Smooth muscle cell (in vitro differentiated cells): Measurements from ENCODE around the gene PAIP1. TPM values are rescaled to one million over a fixed set of nuclear protein-coding genes. Genes with fewer than 3 reads are reported as not detected.
"Not testable (repeated sequence)": the region's sequence is repeated elsewhere in the genome, so short reads cannot be mapped to it uniquely, and the experiment has no call there.

ENCODE experiments used
- DNase-seq: peaks from one replicate; lab custom pipeline; 2025; ENCODE audit not compliant: unreplicated experiment; lab: John Stamatoyannopoulos, UW
- H2AFZ ChIP-seq: fragments of 200-600 bp; sonication (generic); 2 replicates; pipeline ENCODE4 v1.6.0; 2016; ENCODE audit warnings: antibody characterized with exemption, low read depth, mild to moderate bottlenecking
- H3F3A ChIP-seq: fragments of 200-600 bp; sonication (generic); 2 replicates; pipeline ENCODE4 v1.6.0; 2017; ENCODE audit warnings: antibody characterized with exemption, low read depth
- H3K27ac ChIP-seq: fragments of 200-600 bp; sonication (generic); 2 replicates; pipeline ENCODE4 v1.5.1; 2016; ENCODE audit warnings: low read depth, mild to moderate bottlenecking
- H3K27me3 ChIP-seq: fragments of 200-600 bp; sonication (generic); 2 replicates; pipeline ENCODE4 v1.6.1; 2016; ENCODE audit warnings: low read depth, mild to moderate bottlenecking
- H3K36me3 ChIP-seq: fragments of 200-600 bp; sonication (generic); 2 replicates; pipeline ENCODE4 v1.5.1; 2016; ENCODE audit warnings: low read depth
- H3K4me1 ChIP-seq: fragments of 200-600 bp; sonication (generic); 2 replicates; pipeline ENCODE4 v1.5.1; 2016; ENCODE audit warnings: low read depth
- H3K4me2 ChIP-seq: fragments of 200-600 bp; sonication (generic); 2 replicates; pipeline ENCODE4 v1.6.0; 2016; ENCODE audit warnings: mild to moderate bottlenecking
- H3K4me3 ChIP-seq: fragments of 200-600 bp; sonication (generic); 2 replicates; pipeline ENCODE4 v1.5.1; 2016; ENCODE audit warnings: mild to moderate bottlenecking
- H3K79me2 ChIP-seq: fragments of 200-600 bp; sonication (generic); 2 replicates; pipeline ENCODE4 v1.6.0; 2016; ENCODE audit warnings: low read depth, mild to moderate bottlenecking
- H3K9ac ChIP-seq: fragments of 200-600 bp; sonication (generic); 2 replicates; pipeline ENCODE4 v1.6.0; 2016; ENCODE audit warnings: low read depth
- H3K9me3 ChIP-seq: fragments of 200-600 bp; sonication (generic); replicated peaks from 2 replicates; pipeline ENCODE4 v1.5.1; 2016; ENCODE audit warnings: low read depth
- H4K20me1 ChIP-seq: fragments of 200-600 bp; sonication (generic); 2 replicates; pipeline ENCODE4 v1.6.0; 2016; ENCODE audit warnings: low read depth
- WGBS: methylation state at CpG from one replicate; pipeline ENCODE4 v1.1.7; 2016; ENCODE audit warnings: low lambda C conversion rate; 5-methylcytosine and 5-hydroxymethylcytosine counted together
- polyA plus RNA-seq: library from polyadenylated mRNA; unstranded; fragments of >200 nt; fragmentation: Nextera tagmentation; extraction: Ambion mirVana; gene quantifications from 2 replicates; pipeline ENCODE4 v1.2.1, GENCODE V29; 2016
- total RNA-seq: library from RNA; depleted of rRNA; stranded (reverse); fragments of >200 nt; gene quantifications from 2 replicates; pipeline ENCODE4 v1.2.3, GENCODE V29; 2014
- TF ChIP-seq, protein P1 (sequence below): fragments of 200-600 bp; sonication (generic); IDR thresholded peaks from 2 replicates; pipeline ENCODE4 v1.5.1; 2017; ENCODE audit warnings: borderline replicate concordance, mild to moderate bottlenecking, antibody characterized with exemption; ENCODE audit not compliant: insufficient read depth, poor library complexity, severe bottlenecking

The PAIP1 gene
- total and polyA plus RNA-seq, 2 experiments from 2014 or later = 135 to 137 TPM

DNA sequence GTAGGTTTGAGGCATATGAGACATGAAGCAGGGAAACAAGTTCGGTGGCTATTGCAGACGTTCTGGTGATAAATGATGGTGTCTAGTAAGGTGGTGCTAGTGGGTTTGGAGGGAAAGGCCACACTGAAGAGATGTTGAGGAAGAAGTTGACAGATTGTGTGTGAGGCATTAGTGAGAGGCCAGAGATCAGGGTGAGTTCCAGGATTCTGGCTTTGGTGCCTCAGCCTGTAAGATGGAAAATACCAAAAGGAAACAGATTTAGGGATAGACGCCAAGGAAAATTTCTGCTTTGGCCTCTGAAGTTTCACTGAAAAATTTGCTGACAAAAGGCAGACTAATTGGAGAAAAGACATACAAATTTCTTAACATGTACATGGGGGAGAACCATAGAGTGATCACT is 6.4 kb upstream of the PAIP1 start:
- no peaks in the 10 kb centered on the region for H3K4me1 ChIP-seq
- TF ChIP-seq, protein P1, sequence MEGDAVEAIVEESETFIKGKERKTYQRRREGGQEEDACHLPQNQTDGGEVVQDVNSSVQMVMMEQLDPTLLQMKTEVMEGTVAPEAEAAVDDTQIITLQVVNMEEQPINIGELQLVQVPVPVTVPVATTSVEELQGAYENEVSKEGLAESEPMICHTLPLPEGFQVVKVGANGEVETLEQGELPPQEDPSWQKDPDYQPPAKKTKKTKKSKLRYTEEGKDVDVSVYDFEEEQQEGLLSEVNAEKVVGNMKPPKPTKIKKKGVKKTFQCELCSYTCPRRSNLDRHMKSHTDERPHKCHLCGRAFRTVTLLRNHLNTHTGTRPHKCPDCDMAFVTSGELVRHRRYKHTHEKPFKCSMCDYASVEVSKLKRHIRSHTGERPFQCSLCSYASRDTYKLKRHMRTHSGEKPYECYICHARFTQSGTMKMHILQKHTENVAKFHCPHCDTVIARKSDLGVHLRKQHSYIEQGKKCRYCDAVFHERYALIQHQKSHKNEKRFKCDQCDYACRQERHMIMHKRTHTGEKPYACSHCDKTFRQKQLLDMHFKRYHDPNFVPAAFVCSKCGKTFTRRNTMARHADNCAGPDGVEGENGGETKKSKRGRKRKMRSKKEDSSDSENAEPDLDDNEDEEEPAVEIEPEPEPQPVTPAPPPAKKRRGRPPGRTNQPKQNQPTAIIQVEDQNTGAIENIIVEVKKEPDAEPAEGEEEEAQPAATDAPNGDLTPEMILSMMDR = no peak
- no peak overlapping the region for H3K27ac ChIP-seq
- no peaks in the 10 kb centered on the region for H4K20me1 ChIP-seq
- H3K9ac ChIP-seq = no peak overlapping the region
- no peaks in the 10 kb centered on the region for H3K27me3 ChIP-seq
- H3K4me3 ChIP-seq = no peak overlapping the region
- WGBS = 84% methylated on average over 3 of the region's 3 CpGs
- no peak overlapping the region for H3K4me2 ChIP-seq
- no peaks in the 10 kb centered on the region for H3K79me2 ChIP-seq
- H3K36me3 ChIP-seq = no peaks in the 10 kb centered on the region
- no peaks in the 10 kb centered on the region for H3F3A ChIP-seq
- H2AFZ ChIP-seq = no peak overlapping the region
- no peaks in the 10 kb centered on the region for H3K9me3 ChIP-seq
- DNase-seq = no peak

DNA sequence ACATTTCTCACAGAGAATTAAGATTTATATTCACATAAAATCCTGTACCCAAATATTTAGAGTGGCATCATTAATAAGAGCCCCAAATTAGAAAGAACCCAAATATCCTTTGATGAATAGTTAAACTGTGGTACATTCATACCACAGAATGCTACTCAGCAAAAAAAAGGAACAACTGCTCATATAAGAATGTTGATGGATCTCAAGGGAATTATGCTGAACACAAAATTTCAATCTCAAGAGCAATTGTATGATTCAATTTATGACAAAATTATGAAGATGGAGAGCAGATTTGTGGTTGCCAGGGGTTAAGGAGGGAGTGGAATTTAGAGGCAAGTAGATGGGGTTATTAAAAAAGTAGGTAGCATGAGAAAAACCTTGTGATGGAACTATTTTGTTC is 4.5 kb upstream of the PAIP1 start:
- H3F3A ChIP-seq = no peaks in the 10 kb centered on the region
- H3K9me3 ChIP-seq = no peaks in the 10 kb centered on the region
- H2AFZ ChIP-seq = no peak overlapping the region
- TF ChIP-seq, protein P1 = no peak
- H3K27me3 ChIP-seq = no peaks in the 10 kb centered on the region
- no peaks in the 10 kb centered on the region for H3K4me1 ChIP-seq
- H3K36me3 ChIP-seq = no peaks in the 10 kb centered on the region
- H3K27ac ChIP-seq = no peak overlapping the region
- peaks cover 8% of the 10 kb centered on the region for H3K79me2 ChIP-seq
- no peak overlapping the region for H3K4me2 ChIP-seq
- H3K4me3 ChIP-seq = no peak overlapping the region
- H3K9ac ChIP-seq = no peak overlapping the region
- H4K20me1 ChIP-seq = no peaks in the 10 kb centered on the region
- no peak for DNase-seq

DNA sequence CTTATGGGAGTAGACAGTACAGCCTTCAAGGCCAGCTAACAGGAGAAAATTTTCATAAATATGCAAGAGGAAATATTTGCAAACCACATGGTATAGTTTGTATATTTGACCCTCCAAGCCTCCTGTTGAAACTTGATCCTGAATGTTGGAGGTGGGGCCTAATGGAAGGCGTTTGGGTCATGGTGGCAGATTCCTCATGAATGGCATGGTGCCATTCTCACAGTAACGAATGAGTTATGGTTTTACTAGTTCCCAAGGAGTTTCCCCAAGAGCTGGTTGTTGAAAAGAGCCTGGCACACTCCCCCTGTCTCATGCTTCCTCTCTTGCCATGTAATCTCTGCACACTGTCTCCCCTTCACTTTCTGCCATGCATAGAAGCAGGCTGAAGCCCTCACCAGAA is 3.3 kb upstream of the PAIP1 start:
- 70% methylated on average over 2 of the region's 2 CpGs for WGBS

DNA sequence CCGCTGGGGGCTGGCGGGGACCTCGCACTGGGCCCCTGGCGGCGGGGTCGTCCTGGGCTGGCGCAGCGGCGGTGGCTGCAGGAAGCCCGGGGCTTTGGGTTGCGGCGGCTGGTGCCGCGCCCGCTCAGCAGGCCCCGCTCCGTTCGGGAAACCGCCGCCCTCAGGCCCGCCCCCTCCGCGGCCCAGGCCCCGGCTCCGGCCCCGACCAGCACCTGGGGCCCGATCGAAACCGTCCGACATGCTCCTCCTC is 345 bp downstream of the PAIP1 start:
- H3K79me2 ChIP-seq = peaks cover 57% of the 10 kb centered on the region
- peak overlapping the region; percentile 99 for H3K4me2 ChIP-seq
- H3K36me3 ChIP-seq = peaks cover 13% of the 10 kb centered on the region
- H3K9me3 ChIP-seq, DNase-seq, H3F3A ChIP-seq, H3K27me3 ChIP-seq: not testable (repeated sequence)
- peak overlapping the region; percentile 87 for H3K27ac ChIP-seq
- peak overlapping the region; percentile 83 for H3K4me3 ChIP-seq
- H2AFZ ChIP-seq = peak overlapping the region; percentile 85
- peaks cover 41% of the 10 kb centered on the region for H4K20me1 ChIP-seq
- WGBS = no CpG with 5 or more reads among the region's 30 CpGs
- peak overlapping the region; percentile 97 for H3K9ac ChIP-seq
- H3K4me1 ChIP-seq = peaks cover 36% of the 10 kb centered on the region

More for the DNA sequence above, 3.3 kb upstream of the PAIP1 start:
- TF ChIP-seq, protein P1 = no peak
- Histone ChIP-seq H3K9me3 (no peaks in the 10 kb centered on the region), H3K4me3 (no peak overlapping the region), H3K4me1 (peaks cover 5% of the 10 kb centered on the region), H3K27me3 (no peaks in the 10 kb centered on the region), H4K20me1 (peaks cover 5% of the 10 kb centered on the region), H3K79me2 (peaks cover 21% of the 10 kb centered on the region), H3K9ac (no peak overlapping the region), H3F3A (no peaks in the 10 kb centered on the region), H3K36me3 (no peaks in the 10 kb centered on the region), H3K4me2 (no peak overlapping the region), H3K27ac (no peak overlapping the region), H2AFZ (no peak overlapping the region)
- DNase-seq = no peak
